Left renal pelvis (tissue), 4 donors: Measurements from ENCODE around the gene KANK2. TPM values are rescaled to one million over a fixed set of nuclear protein-coding genes. Genes with fewer than 3 reads are reported as not detected.

Experiments
- DNase-seq, 4 donors: peaks; one replicate each; pipeline ENCODE4 v3.0.0-alpha.2; 2013; ENCODE audit warnings: low read depth in 4 of 4, low spot score in 3 of 4
- polyA plus RNA-seq, 4 donors: library from polyadenylated mRNA; unstranded; fragments of 120-200 nt; gene quantifications; one replicate each; pipeline ENCODE4 v1.2.1, GENCODE V29; 2013; ENCODE audit not compliant: insufficient read length in 4 of 4

The KANK2 gene
- polyA plus RNA-seq, 4 donors: 110 to 199 (median 130) TPM

- DNase-seq: no peak
These were observed 29.4 kb upstream of the KANK2 start for GRCh38 chr19:11226716-11227166.

GRCh38 chr19:11225815-11226214, 28.5 kb upstream of the KANK2 start:
- DNase-seq: no peak

- DNase-seq: no peak
These were observed 27.8 kb upstream of the KANK2 start for GRCh38 chr19:11225172-11225571.

- no peak for DNase-seq
These were observed 27.1 kb upstream of the KANK2 start for GRCh38 chr19:11224429-11224828.

- no peak for DNase-seq
These were observed 25.9 kb upstream of the KANK2 start for GRCh38 chr19:11223200-11223599.

- no peak for DNase-seq
These were observed 23.8 kb upstream of the KANK2 start for GRCh38 chr19:11221082-11221598.

GRCh38 chr19:11214387-11214786, 17.0 kb upstream of the KANK2 start:
- no peak for DNase-seq

DNA sequence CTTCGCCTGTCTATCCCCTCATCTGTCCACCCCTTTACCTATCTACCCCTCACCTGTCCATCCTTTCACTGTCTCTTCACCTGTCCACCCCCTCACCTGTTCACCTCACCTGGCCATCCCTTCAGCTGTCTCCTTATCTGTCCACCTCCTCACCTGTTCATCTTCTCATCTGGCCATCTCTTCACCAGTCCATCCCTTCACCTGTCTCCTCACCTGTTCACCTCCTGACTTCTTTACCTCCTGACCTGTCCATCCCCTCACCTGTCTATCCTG, 13.2 kb upstream of the KANK2 start:
- DNase-seq: no peak

- no peak for DNase-seq
These were observed 12.7 kb upstream of the KANK2 start for GRCh38 chr19:11209839-11210655.

DNA sequence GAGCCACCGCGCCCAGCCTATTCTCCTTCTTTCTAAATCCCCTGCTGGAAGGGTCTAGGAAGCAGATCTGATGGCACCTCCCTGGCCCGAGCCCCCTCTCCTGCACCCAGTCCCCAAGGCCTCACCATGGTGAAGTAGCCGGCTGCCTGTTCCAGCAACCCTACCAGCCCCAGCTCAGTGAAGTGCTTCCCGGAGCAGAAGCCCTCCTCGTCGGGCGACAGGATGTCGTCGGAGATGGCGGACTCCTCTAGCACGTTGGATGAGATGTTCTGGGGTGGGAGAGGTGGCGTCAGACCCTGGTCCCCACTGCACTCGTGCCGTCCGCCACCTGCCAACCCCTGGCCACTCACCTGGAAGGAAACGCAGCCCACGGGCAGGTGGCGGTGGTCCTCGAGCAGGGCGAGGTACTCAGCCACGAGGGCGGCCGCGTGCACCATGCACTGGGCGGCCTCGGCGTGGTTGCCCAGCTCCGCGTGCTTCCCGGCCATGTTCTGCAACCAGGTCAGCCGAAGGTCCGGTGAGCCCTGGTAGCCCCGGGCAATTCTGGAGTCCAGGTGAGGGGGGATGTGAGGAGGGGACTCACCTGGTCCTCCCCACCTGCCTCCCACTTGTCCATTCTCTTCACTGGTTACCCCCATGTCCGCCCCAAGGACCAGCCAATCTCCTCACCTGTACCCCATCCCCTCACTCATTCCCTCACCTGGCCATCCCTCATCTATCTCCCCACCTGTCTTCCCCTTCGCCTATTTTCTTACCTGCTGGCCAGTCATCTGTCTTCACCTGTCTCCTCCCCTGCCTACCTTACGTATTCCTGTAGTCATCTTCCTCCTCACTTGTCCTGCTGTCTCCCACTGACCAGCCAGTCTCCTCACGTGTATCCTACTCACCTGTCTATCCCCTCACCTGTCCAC, 11.5 kb upstream of the KANK2 start:
- no peak for DNase-seq

DNA sequence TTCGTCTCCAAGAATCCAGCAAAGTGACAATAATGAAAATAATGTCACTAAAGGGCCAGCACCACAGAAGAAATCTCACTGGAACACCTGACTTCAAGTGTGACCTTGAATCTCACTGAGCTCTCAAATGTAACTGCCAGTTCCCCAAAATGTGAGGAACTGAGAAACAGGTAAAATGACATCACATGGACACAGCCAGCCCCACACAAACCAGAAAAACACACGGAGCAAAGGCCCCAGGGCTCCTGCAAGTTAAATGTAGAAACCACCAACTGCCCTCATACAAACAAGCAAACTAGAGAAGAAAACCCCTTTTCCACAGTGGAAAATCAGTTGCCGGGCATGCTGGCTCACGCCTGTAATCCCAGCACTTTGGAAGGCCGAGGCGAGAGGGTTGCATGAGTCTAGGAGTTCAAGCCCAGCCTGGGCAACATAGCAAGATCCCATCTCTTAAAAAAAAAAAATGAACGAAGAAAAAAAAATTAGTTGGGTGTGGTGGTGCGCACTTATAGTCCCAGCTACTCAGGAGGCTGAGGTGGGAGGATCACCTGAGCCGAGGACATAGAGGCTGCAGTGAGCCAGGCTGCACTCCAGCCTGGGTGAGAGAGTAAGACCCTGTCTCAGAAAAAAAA, 8.7 kb upstream of the KANK2 start:
- no peak for DNase-seq

DNA sequence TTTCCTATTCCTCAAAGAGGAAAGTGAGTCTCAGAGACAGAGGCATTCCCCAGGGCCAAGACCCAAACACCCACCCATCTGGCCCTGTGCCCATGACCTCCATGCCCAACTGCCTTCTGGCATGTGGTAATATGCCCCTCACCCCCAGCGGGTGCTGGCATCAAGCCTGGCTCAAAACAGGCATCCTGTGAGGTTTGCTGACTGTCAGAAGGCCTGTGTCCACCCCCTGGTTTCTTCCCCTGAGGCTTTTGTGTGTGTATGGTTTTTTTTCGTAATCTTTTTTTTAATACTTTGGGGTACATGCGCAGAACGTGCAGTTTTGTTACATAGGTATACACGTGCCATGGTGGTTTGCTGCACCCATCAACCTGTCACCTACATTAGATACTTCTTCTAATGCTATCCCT, 7.6 kb upstream of the KANK2 start:
- no peak for DNase-seq

DNA sequence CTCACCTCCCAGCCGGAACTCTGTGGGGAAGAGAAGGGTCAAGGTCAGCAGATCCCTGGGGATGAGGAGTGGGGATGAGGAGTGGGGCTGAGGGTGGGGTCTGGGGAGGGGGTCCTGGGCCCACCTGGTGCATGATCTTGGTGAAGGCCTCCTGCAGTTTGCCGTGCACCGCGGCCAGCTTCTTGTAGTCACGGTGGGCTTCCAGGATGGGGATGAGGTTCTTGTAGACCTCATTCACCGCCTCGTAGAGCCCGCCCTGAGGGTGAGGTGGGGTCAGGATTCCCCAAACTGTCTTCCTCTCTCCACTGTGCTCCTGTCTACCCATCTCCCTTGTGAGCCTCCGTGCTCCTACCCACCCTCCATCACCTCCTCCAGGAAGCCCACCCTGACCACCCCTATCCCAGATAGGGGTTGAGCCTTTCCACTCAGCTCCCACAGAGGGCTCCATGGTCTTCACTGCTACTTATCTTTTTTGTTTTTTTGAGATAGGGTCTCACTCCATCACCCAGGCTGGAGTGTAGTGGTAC, 6.8 kb upstream of the KANK2 start:
- DNase-seq: no peak

GRCh38 chr19:11203194-11204075, 6.1 kb upstream of the KANK2 start:
- peak in 1 of 4 donors; percentile 25 for DNase-seq

DNA sequence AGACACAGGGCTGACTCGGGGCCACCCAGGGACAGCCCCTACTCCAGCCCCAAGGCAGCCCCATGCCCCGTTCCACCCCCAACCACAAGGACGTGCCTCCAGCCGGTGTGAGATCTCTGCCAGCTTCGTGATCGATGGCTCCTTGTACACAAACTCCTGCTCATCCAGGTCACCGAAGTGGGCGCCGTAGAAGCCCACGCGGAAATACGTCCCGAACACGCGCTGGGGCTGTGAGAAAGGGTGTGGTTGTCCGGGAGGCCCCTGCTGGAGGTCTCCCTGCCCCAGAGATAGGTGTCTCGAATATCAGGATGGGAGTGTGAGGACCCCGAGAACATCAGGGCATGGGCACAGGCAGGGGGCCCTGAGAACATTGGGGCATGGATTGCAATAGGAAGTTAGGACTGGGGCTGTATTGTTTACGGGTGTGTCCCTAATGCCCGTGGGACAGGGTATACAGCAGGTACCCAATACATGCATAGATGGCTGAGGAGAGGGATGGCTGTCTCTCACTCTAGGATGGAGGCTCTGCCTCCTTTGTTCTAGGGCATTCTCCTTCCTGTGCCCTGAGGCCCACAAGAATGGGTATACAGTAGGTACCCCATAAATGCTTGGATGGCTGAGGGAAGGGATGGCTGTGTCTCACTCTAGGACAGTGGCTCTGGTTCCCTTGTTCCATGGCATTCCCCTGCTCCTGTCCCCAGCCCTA, 5.3 kb upstream of the KANK2 start:
- DNase-seq: no peak

DNA sequence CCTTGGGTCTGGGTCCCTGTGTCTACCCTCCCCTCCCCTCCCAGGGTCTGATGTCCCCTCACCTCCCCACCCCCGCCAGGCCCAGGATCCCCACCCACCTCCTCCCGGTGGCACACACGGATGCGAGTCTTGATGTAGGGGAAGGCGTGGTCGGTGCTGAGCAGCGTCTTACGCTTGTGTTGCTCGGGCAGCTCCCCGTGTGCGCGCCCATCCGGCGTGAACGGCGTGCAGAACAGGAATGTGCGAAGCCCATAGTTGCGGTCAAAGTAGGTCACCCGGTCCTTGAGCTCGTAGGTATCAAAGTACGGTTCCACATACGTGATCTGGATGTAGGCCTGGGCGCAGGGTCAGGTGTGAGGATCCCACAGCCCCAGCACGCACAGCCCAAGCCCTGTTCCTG, 4.4 kb upstream of the KANK2 start:
- DNase-seq: no peak

DNA sequence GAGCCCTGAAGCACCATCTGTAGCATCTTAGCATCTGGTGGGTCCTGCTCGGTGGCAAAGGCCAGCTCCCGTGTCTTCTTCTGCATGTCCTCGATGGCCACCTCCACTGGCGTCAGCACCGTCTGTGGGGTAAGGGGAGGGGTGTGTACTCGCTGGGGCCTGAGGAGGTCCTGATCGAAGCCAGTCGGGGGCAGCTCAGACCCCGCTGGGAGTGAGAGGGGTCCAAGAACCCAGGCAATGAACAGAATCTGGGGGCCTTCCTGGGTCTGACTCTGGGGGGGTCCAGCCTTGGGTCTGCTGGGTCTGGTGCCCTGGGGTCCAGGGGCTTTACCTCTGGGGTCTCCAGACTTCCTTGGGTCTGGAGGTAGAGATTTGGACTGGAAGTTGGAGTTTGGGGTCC, 3.6 kb upstream of the KANK2 start:
- DNase-seq: no peak

GRCh38 chr19:11200015-11200574, 2.8 kb upstream of the KANK2 start:
- DNase-seq: no peak

GRCh38 chr19:11199517-11199916, 2.2 kb upstream of the KANK2 start:
- no peak for DNase-seq
